Measurements from ENCODE around the gene RFX5. TPM values are rescaled to one million over a fixed set of nuclear protein-coding genes. Genes with fewer than 3 reads are reported as not detected.

The RFX5 gene
- total RNA-seq, 1 donor from 2014 or later: 64.4 TPM

- Mint-ChIP-seq H3K27ac (ENCODE audit: unreplicated experiment) (no peak overlapping the region), H3K27me3 (ENCODE audit: unreplicated experiment) (no peaks in the 10 kb centered on the region), H3K9me3 (ENCODE audit: unreplicated experiment) (peaks cover 5% of the 10 kb centered on the region), H3K36me3 (ENCODE audit: unreplicated experiment) (no peaks in the 10 kb centered on the region), H3K4me3 (ENCODE audit: unreplicated experiment) (no peak overlapping the region), H3K4me1 (ENCODE audit: low read depth, unreplicated experiment) (no peaks in the 10 kb centered on the region)
- no peak for TF ChIP-seq CTCF (IDR thresholded peaks at IDR 0.05; ENCODE audit: partially characterized antibody, unreplicated experiment)
- no peak for DNase-seq
Measured at GRCh38 chr1:151386002-151386401, 39.0 kb upstream of the RFX5 start.

GRCh38 chr1:151384584-151384983 lies 37.5 kb upstream of the RFX5 start:
- H3K4me3 Mint-ChIP-seq (ENCODE audit: unreplicated experiment): no peak overlapping the region
- H3K36me3 Mint-ChIP-seq (ENCODE audit: unreplicated experiment): no peaks in the 10 kb centered on the region
- peaks cover 5% of the 10 kb centered on the region for H3K9me3 Mint-ChIP-seq (ENCODE audit: unreplicated experiment)
- TF ChIP-seq CTCF (IDR thresholded peaks at IDR 0.05; ENCODE audit: partially characterized antibody, unreplicated experiment): no peak
- H3K27ac Mint-ChIP-seq (ENCODE audit: unreplicated experiment): no peak overlapping the region
- no peak for DNase-seq
- no peaks in the 10 kb centered on the region for H3K4me1 Mint-ChIP-seq (ENCODE audit: low read depth, unreplicated experiment)
- no peaks in the 10 kb centered on the region for H3K27me3 Mint-ChIP-seq (ENCODE audit: unreplicated experiment)

- H3K4me3 Mint-ChIP-seq (ENCODE audit: unreplicated experiment): no peak overlapping the region
- TF ChIP-seq CTCF (IDR thresholded peaks at IDR 0.05; ENCODE audit: partially characterized antibody, unreplicated experiment): no peak
- H3K27me3 Mint-ChIP-seq (ENCODE audit: unreplicated experiment): peaks cover 6% of the 10 kb centered on the region
- peaks cover 5% of the 10 kb centered on the region for H3K4me1 Mint-ChIP-seq (ENCODE audit: low read depth, unreplicated experiment)
- DNase-seq: no peak
- H3K36me3 Mint-ChIP-seq (ENCODE audit: unreplicated experiment): no peaks in the 10 kb centered on the region
- no peaks in the 10 kb centered on the region for H3K9me3 Mint-ChIP-seq (ENCODE audit: unreplicated experiment)
- H3K27ac Mint-ChIP-seq (ENCODE audit: unreplicated experiment): no peak overlapping the region
Measured at GRCh38 chr1:151377150-151377884, 30.3 kb upstream of the RFX5 start.

GRCh38 chr1:151373196-151373595 lies 26.1 kb upstream of the RFX5 start:
- no peak for DNase-seq
- no peak for TF ChIP-seq CTCF (IDR thresholded peaks at IDR 0.05; ENCODE audit: partially characterized antibody, unreplicated experiment)
- H3K27ac Mint-ChIP-seq (ENCODE audit: unreplicated experiment): no peak overlapping the region
- no peak overlapping the region for H3K4me3 Mint-ChIP-seq (ENCODE audit: unreplicated experiment)
- H3K4me1 Mint-ChIP-seq (ENCODE audit: low read depth, unreplicated experiment): peaks cover 5% of the 10 kb centered on the region
- peaks cover 7% of the 10 kb centered on the region for H3K27me3 Mint-ChIP-seq (ENCODE audit: unreplicated experiment)
- no peaks in the 10 kb centered on the region for H3K36me3 Mint-ChIP-seq (ENCODE audit: unreplicated experiment)
- no peaks in the 10 kb centered on the region for H3K9me3 Mint-ChIP-seq (ENCODE audit: unreplicated experiment)

- Mint-ChIP-seq H3K9me3 (ENCODE audit: unreplicated experiment) (no peaks in the 10 kb centered on the region), H3K4me3 (ENCODE audit: unreplicated experiment) (no peak within 1 kb of the TSS), H3K36me3 (ENCODE audit: unreplicated experiment) (no peaks in the 10 kb centered on the region), H3K4me1 (ENCODE audit: low read depth, unreplicated experiment) (peaks cover 5% of the 10 kb centered on the region), H3K27me3 (ENCODE audit: unreplicated experiment) (peaks cover 7% of the 10 kb centered on the region), H3K27ac (ENCODE audit: unreplicated experiment) (no peak within 1 kb of the TSS)
- peak; percentile 35 for DNase-seq
- TF ChIP-seq CTCF (IDR thresholded peaks at IDR 0.05; ENCODE audit: partially characterized antibody, unreplicated experiment): no peak
Measured at GRCh38 chr1:151372058-151372934, 25.2 kb upstream of the RFX5 start, which contains the start of gene SELENBP1. SELENBP1 (minus strand) TSS chr1:151372705; CDS start chr1:151372641, 64 bp downstream.

Measured in glutamatergic neuron (in vitro differentiated cells).